Measurements from ENCODE around the gene CHD1L. TPM values are rescaled to one million over a fixed set of nuclear protein-coding genes. Genes with fewer than 3 reads are reported as not detected.

Gene CHD1L
- total RNA-seq, 2 experiments from 2014 or later = 22.0 to 22.8 TPM

- no peak overlapping the region for H3K27ac ChIP-seq (ENCODE audit: low read depth in 1 of 2, low read length in 2 of 2)
- H3K9me3 ChIP-seq (ENCODE audit: control insufficient read depth in 1 of 2, insufficient read depth in 1 of 2, low read length in 2 of 2) = no peaks in the 10 kb centered on the region
- no peaks in the 10 kb centered on the region for H3K9me3 Mint-ChIP-seq
- peak overlapping the region; percentile 8 for H3K4me3 Mint-ChIP-seq
- H3K27me3 ChIP-seq (ENCODE audit: control insufficient read depth in 1 of 2, insufficient read depth in 2 of 2, low read length in 2 of 2) = no peaks in the 10 kb centered on the region
- peaks cover 6% of the 10 kb centered on the region for H3K36me3 Mint-ChIP-seq (ENCODE audit: low read depth)
- POLR2A ChIA-PET = no interaction called here
- TF ChIP-seq, protein P1, sequence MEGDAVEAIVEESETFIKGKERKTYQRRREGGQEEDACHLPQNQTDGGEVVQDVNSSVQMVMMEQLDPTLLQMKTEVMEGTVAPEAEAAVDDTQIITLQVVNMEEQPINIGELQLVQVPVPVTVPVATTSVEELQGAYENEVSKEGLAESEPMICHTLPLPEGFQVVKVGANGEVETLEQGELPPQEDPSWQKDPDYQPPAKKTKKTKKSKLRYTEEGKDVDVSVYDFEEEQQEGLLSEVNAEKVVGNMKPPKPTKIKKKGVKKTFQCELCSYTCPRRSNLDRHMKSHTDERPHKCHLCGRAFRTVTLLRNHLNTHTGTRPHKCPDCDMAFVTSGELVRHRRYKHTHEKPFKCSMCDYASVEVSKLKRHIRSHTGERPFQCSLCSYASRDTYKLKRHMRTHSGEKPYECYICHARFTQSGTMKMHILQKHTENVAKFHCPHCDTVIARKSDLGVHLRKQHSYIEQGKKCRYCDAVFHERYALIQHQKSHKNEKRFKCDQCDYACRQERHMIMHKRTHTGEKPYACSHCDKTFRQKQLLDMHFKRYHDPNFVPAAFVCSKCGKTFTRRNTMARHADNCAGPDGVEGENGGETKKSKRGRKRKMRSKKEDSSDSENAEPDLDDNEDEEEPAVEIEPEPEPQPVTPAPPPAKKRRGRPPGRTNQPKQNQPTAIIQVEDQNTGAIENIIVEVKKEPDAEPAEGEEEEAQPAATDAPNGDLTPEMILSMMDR (IDR thresholded peaks at IDR 0.05) = no peak
- peak in 1 of 14 experiments; percentile 20 for DNase-seq
- no peaks in the 10 kb centered on the region for H3K27me3 Mint-ChIP-seq
- H3K27ac Mint-ChIP-seq = no peak overlapping the region
- CTCF ChIA-PET = no interaction called here
- intact Hi-C loops (cut with DNase I, micrococcal nuclease) = no loop called here
- peaks cover 77% of the 10 kb centered on the region for H3K4me1 Mint-ChIP-seq (ENCODE audit: low read depth)
- no peak for ATAC-seq (ENCODE audit: poor library complexity)
- no peak overlapping the region for H3K4me3 ChIP-seq (ENCODE audit: low read length)
- no peaks in the 10 kb centered on the region for H3K36me3 ChIP-seq (ENCODE audit: insufficient read depth, low read length)
- H3K4me1 ChIP-seq (ENCODE audit: insufficient read depth, low read length) = peaks cover 23% of the 10 kb centered on the region
Observed at GRCh38 chr1:147246910-147247655, 4.6 kb downstream of the CHD1L start.

GRCh38 chr1:147247656-147248238 lies 5.3 kb downstream of the CHD1L start:
- TF ChIP-seq, protein P1 (IDR thresholded peaks at IDR 0.05) = no peak
- no peak overlapping the region for H3K4me3 ChIP-seq (ENCODE audit: low read length)
- Mint-ChIP-seq H3K27me3 (no peaks in the 10 kb centered on the region), H3K27ac (no peak overlapping the region), H3K4me1 (ENCODE audit: low read depth) (peaks cover 80% of the 10 kb centered on the region), H3K9me3 (no peaks in the 10 kb centered on the region), H3K36me3 (ENCODE audit: low read depth) (peaks cover 12% of the 10 kb centered on the region), H3K4me3 (peak overlapping the region; percentile 8)
- H3K36me3 ChIP-seq (ENCODE audit: insufficient read depth, low read length) = peaks cover 3% of the 10 kb centered on the region
- no peak for DNase-seq
- intact Hi-C loops (cut with DNase I, micrococcal nuclease) = no loop called here
- H3K27me3 ChIP-seq (ENCODE audit: control insufficient read depth in 1 of 2, insufficient read depth in 2 of 2, low read length in 2 of 2) = no peaks in the 10 kb centered on the region
- ChIA-PET CTCF (no interaction called here), POLR2A (no interaction called here)
- peaks cover 20% of the 10 kb centered on the region for H3K4me1 ChIP-seq (ENCODE audit: insufficient read depth, low read length)
- no peak overlapping the region for H3K27ac ChIP-seq (ENCODE audit: low read depth in 1 of 2, low read length in 2 of 2)
- no peaks in the 10 kb centered on the region for H3K9me3 ChIP-seq (ENCODE audit: control insufficient read depth in 1 of 2, insufficient read depth in 1 of 2, low read length in 2 of 2)
- ATAC-seq (ENCODE audit: poor library complexity) = no peak

DNA sequence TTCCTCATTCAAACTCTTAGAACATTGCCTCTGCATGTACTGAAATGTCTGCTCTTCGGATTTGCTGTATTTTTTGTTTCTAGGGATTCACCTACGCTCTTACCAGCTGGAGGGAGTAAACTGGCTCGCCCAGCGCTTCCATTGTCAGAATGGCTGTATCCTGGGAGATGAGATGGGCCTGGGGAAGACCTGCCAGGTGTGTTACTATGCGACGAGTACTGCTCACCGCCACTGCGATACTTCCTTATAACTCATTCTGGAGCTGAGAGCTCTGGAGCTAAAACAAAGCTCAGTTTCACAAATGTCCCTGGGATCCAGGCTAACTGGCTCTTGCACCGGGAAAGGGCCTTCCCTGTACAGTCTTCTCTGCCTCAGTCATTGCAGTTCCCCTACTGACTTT lies 10.1 kb downstream of the CHD1L start:
- Histone ChIP-seq H3K36me3 (ENCODE audit: insufficient read depth, low read length) (peaks cover 16% of the 10 kb centered on the region), H3K4me3 (ENCODE audit: low read length) (no peak overlapping the region), H3K27ac (ENCODE audit: low read depth in 1 of 2, low read length in 2 of 2) (no peak overlapping the region), H3K9me3 (ENCODE audit: control insufficient read depth in 1 of 2, insufficient read depth in 1 of 2, low read length in 2 of 2) (no peaks in the 10 kb centered on the region), H3K27me3 (ENCODE audit: control insufficient read depth in 1 of 2, insufficient read depth in 2 of 2, low read length in 2 of 2) (no peaks in the 10 kb centered on the region), H3K4me1 (ENCODE audit: insufficient read depth, low read length) (peaks cover 8% of the 10 kb centered on the region)
- Mint-ChIP-seq H3K27ac (no peak overlapping the region), H3K4me3 (no peak overlapping the region), H3K36me3 (ENCODE audit: low read depth) (peaks cover 46% of the 10 kb centered on the region), H3K4me1 (ENCODE audit: low read depth) (peaks cover 37% of the 10 kb centered on the region), H3K27me3 (no peaks in the 10 kb centered on the region), H3K9me3 (no peaks in the 10 kb centered on the region)
- CTCF ChIA-PET = no interaction called here
- DNase-seq (no peak), ATAC-seq (ENCODE audit: poor library complexity) (no peak)
- TF ChIP-seq, protein P1 (IDR thresholded peaks at IDR 0.05) = no peak
- intact Hi-C loops (cut with DNase I, micrococcal nuclease) = no loop called here
- POLR2A ChIA-PET = no interaction called here

Data from CD4-positive, alpha-beta T cell (primary cell).